Measurements from ENCODE around the gene CPVL. TPM values are rescaled to one million over a fixed set of nuclear protein-coding genes. Genes with fewer than 3 reads are reported as not detected.

Gene CPVL
- total and polyA plus RNA-seq, 4 donors: 6.0 to 39.0 (median 12.9) TPM

- WGBS: 17% methylated on average over 8 of the region's 8 CpGs
- Histone ChIP-seq H3K27me3 (ENCODE audit: control insufficient read depth in 4 of 4, insufficient read depth in 4 of 4, low read length in 3 of 4) (no peaks in the 10 kb centered on the region), H3K27ac (ENCODE audit: low read depth in 1 of 2, low read length in 2 of 2) (no peak overlapping the region), H3K9me3 (ENCODE audit: control insufficient read depth in 4 of 4, low read length in 3 of 4) (no peaks in the 10 kb centered on the region), H3K9ac (ENCODE audit: low read depth in 1 of 2, low read length in 2 of 2) (peak overlapping the region in 1 of 2 donors; percentile 29), H3K4me1 (ENCODE audit: control insufficient read depth in 4 of 4, insufficient read depth in 4 of 4, low read length in 3 of 4) (peaks cover 6 to 19% (median 16%) of the 10 kb centered on the region in 4 donors), H3K4me3 (ENCODE audit: low read depth in 1 of 3, low read length in 3 of 3) (peak overlapping the region; percentile 50 to 53 (median 53)), H3K36me3 (ENCODE audit: control insufficient read depth in 4 of 4, insufficient read depth in 3 of 4, low read depth in 1 of 4, low read length in 3 of 4) (no peaks in the 10 kb centered on the region)
- no peak for TF ChIP-seq SP1 (IDR thresholded peaks at IDR 0.05)
- TF ChIP-seq FOXA1 (IDR thresholded peaks at IDR 0.05): no peak
- TF ChIP-seq GABPA (IDR thresholded peaks at IDR 0.05 in 1 of 2, conservative IDR thresholded peaks at IDR 0.05 in 1 of 2): no peak
- no peak for TF ChIP-seq MAX (IDR thresholded peaks at IDR 0.05)
- no peak for TF ChIP-seq YY1 (IDR thresholded peaks at IDR 0.05)
- no peak for TF ChIP-seq NR2F2 (IDR thresholded peaks at IDR 0.05)
- no peak for TF ChIP-seq CTCF (IDR thresholded peaks at IDR 0.05; ENCODE audit: low read depth, low read length, missing input control)
- no peak for TF ChIP-seq RXRA (IDR thresholded peaks at IDR 0.05)
- TF ChIP-seq ZBTB33 (IDR thresholded peaks at IDR 0.05): no peak
- no peak for TF ChIP-seq TAF1 (conservative IDR thresholded peaks at IDR 0.05)
- TF ChIP-seq REST (IDR thresholded peaks at IDR 0.05): no peak
- no peak for TF ChIP-seq HNF4G (IDR thresholded peaks at IDR 0.05)
- no peak for TF ChIP-seq RAD21 (IDR thresholded peaks at IDR 0.05)
- TF ChIP-seq HNF4A (conservative IDR thresholded peaks at IDR 0.05): no peak
- TF ChIP-seq ATF3 (IDR thresholded peaks at IDR 0.05): no peak
- TF ChIP-seq FOXA2 (IDR thresholded peaks at IDR 0.05): no peak
- TF ChIP-seq JUND (IDR thresholded peaks at IDR 0.05): no peak
- TF ChIP-seq EGR1 (IDR thresholded peaks at IDR 0.05; ENCODE audit: low read depth in 2 of 2): no peak
- DNase-seq (ENCODE audit: low spot score): no peak
Observed at GRCh38 chr7:29145553-29146056, 732 bp downstream of the CPVL start.
